Fibroblast of pulmonary artery (primary cell): Measurements from ENCODE around the gene SUN2.

ENCODE experiments used
- DNase-seq: peaks from one replicate; pipeline ENCODE4 v3.0.0-alpha.2; 2010; ENCODE audit warnings: low read depth
- H3K4me3 ChIP-seq: replicated peaks from 2 replicates; pipeline ENCODE4 v1.5.1; 2011; ENCODE audit warnings: low read depth, mild to moderate bottlenecking, control low read depth, low read length, moderate library complexity
- TF ChIP-seq, protein P1 (sequence below): IDR thresholded peaks from 2 replicates; pipeline ENCODE4 v1.5.1; 2011; ENCODE audit warnings: mild to moderate bottlenecking, control low read depth, low read length, inconsistent platforms; ENCODE audit errors: missing control alignments

SUN2 gene

DNA sequence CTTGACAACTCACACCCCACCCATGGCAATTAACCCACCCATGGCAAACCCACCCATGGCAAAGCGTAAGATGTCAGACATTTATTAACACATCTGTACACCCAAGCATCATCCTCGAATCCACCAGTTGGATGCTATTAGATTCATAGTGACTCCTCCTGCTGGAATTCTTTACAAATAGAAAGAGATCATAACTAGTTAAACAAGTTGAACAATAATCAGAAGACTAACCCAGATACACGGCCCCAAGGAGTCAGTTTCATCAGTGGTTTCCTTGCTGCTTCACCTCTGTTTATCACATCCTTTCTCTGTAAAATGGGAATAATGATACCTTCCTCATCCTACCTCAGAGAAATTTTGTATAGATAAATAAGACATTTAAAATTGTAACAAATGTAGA, 44.9 kb downstream of the SUN2 start:
- TF ChIP-seq, protein P1, sequence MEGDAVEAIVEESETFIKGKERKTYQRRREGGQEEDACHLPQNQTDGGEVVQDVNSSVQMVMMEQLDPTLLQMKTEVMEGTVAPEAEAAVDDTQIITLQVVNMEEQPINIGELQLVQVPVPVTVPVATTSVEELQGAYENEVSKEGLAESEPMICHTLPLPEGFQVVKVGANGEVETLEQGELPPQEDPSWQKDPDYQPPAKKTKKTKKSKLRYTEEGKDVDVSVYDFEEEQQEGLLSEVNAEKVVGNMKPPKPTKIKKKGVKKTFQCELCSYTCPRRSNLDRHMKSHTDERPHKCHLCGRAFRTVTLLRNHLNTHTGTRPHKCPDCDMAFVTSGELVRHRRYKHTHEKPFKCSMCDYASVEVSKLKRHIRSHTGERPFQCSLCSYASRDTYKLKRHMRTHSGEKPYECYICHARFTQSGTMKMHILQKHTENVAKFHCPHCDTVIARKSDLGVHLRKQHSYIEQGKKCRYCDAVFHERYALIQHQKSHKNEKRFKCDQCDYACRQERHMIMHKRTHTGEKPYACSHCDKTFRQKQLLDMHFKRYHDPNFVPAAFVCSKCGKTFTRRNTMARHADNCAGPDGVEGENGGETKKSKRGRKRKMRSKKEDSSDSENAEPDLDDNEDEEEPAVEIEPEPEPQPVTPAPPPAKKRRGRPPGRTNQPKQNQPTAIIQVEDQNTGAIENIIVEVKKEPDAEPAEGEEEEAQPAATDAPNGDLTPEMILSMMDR = no peak
- DNase-seq = no peak

GRCh38 chr22:38710351-38710750, 45.4 kb downstream of the SUN2 start:
- no peak overlapping the region for H3K4me3 ChIP-seq
- no peak for DNase-seq
- TF ChIP-seq, protein P1 = no peak

More for the DNA sequence above, 44.9 kb downstream of the SUN2 start:
- H3K4me3 ChIP-seq = no peak overlapping the region

- TF ChIP-seq, protein P1 = no peak
- DNase-seq = no peak
- no peak overlapping the region for H3K4me3 ChIP-seq
Observed at GRCh38 chr22:38709306-38709705, 46.5 kb downstream of the SUN2 start.

DNA sequence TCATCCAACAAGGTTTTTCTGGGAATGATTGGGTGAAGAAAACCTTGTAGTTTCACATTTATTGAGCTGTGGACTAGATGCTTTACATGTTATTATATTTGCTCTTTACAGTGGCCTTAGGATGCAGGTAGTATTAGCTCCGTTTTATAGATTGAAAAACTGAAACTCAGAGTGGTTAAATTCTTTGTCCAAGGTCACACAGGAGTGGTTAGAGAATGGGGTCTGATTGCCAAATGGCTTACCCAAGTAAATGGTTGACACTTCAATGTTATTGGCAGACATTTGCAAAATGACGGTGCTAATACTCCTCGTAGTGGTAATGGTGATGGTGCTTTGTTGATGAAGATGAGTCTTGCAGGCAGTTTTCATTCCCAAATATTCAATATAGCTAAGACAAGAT, 47.8 kb downstream of the SUN2 start:
- TF ChIP-seq, protein P1 = no peak
- no peak overlapping the region for H3K4me3 ChIP-seq
- no peak for DNase-seq

DNA sequence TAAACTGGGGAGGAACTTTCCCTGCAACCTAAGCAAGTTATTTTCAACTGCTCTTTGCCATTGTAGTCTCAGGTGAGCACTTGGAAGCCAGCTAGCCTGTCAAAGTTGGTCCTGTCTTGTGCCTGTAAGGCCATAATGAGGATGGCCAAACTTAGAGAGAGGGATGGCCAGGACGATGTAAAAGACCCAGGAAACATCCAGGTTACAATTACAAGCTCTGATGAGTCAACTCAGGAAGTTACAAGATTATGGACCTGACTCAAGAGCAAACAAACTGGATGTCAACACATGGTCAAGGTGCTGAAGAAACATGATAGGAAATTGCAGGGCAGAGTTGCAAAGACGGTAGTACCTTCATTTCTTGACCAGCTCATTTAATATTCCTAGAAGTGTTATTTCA, 48.5 kb downstream of the SUN2 start:
- TF ChIP-seq, protein P1 = no peak
- H3K4me3 ChIP-seq = peak overlapping the region; percentile 85
- peak; percentile 58 for DNase-seq

DNA sequence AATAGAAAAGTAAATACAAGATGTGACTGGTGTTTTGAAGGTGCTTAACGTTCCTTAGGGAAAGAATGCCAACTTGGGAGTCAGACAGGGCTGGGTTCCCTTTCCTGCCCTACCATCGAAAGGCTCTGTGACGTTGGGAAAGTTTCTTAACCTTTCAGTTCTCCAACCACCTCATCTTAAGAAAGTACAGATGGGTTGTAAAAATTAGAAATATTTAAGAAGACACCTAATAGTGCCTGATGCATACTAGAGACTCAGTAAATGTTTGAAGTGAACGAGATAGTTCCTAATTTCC, 49.0 kb downstream of the SUN2 start:
- TF ChIP-seq, protein P1 = no peak
- H3K4me3 ChIP-seq = peak overlapping the region; percentile 85
- DNase-seq = no peak

DNA sequence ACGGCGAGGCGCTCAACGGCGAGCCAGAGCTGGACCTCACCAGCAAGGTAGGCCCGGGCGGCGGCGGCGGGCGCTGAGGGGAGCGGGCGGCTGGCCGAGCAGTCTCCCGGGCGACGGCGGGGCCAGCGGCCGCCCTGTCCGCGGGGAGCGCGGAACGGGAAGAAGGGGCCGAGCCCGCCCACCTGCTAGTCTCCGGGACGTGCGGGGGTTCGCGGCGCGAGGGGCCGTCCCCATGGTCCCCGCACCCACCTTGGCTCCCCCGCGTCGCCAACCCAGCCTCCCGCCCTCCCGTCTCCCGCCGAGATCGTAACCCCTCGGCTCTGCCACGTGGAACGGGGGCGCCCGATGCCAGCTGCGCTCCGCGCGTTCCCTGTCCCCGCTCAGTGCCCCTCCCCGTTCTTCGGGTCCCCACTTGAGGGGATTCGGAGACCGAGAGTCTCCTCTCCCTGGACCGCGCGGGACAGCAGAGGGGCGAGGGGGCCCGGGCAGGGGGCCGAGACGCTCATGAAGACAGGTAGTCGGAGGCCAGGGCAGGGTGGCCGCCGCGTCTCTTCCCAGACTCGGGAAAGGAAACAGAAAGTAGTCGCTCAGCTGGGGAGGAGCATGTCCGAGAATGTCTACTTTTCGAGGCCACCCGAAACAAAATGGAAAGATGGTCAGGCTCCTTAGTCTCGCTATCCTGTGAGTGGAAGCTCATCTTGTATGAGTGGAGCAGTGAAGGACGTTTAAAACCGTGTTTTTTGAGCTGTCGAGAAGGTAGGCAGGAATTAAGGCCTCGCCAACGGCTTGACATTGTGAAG, 49.5 kb downstream of the SUN2 start:
- peak overlapping the region; percentile 85 for H3K4me3 ChIP-seq
- DNase-seq = peak; percentile 36
- TF ChIP-seq, protein P1 = no peak
